ENCODE data around the gene CRIP3. TPM values are rescaled to one million over a fixed set of nuclear protein-coding genes. Genes with fewer than 3 reads are reported as not detected.

CRIP3 gene
- total and polyA plus RNA-seq, 10 of the 15 experiments (the other 5 are each of a cell fraction or from before 2014, with no cell fraction given), result 1.5 to 9.2 (median 2.2) TPM

GRCh38 chr6:43295456-43295855, 13.2 kb downstream of the CRIP3 start:
- Histone ChIP-seq H3K4me3 (no peak overlapping the region), H3K4me1 (ENCODE audit: control insufficient read depth, insufficient read depth, low read length) (no peaks in the 10 kb centered on the region), H3K9ac (ENCODE audit: control insufficient read depth, insufficient read depth, low read length) (no peak overlapping the region), H3K79me2 (ENCODE audit: control insufficient read depth, insufficient read depth, low read length) (no peaks in the 10 kb centered on the region), H2AFZ (ENCODE audit: control insufficient read depth, low read depth, low read length) (no peak overlapping the region), H3K27ac (ENCODE audit: control insufficient read depth, insufficient read depth) (no peak overlapping the region), H3K4me2 (ENCODE audit: control insufficient read depth, insufficient read depth) (no peak overlapping the region), H3K9me3 (replicated peaks; ENCODE audit: control insufficient read depth, insufficient read depth, low read length) (no peaks in the 10 kb centered on the region; the same call in 2 of the 3 replicates), H3K27me3 (replicated peaks in 1 of 2; ENCODE audit: control insufficient read depth in 2 of 2, insufficient read depth in 2 of 2, low read length in 1 of 2) (no peaks in the 10 kb centered on the region), H3K36me3 (ENCODE audit: control insufficient read depth in 2 of 2, insufficient read depth in 2 of 2, low read length in 1 of 2) (no peaks in the 10 kb centered on the region), H4K20me1 (ENCODE audit: control insufficient read depth, insufficient read depth) (no peaks in the 10 kb centered on the region)
- DNase-seq (ENCODE audit: low read depth, low spot score), result no peak
- no peak for FAIRE-seq
- BruUV-seq (replicated peaks), result no TSS peak
- in situ Hi-C loops (cut with MboI) (no loop called here), intact Hi-C loops (cut with micrococcal nuclease; ENCODE audit: unreplicated experiment) (no loop called here)
- ChIA-PET RAD21 (ENCODE audit: unreplicated experiment) (interaction anchor here (0.6 kb wide), 1 partner anchor 34 kb away, joined by 4 read pairs; no protein-coding TSS in a partner anchor), SMC1A (ENCODE audit: uncharacterized antibody, unreplicated experiment) (interaction anchor here (0.8 to 2.6 kb wide), 2 partner anchors 13 to 66 kb away, joined by 3 to 14 read pairs; partner anchors contain the start of gene CRIP3), POLR2A (interaction anchor here (0.8 kb wide), 1 partner anchor 12 kb away, joined by 3 read pairs; no protein-coding TSS in a partner anchor), CTCF (interaction anchor here (1.5 to 2.9 kb wide), 2 partner anchors 13 to 877 kb away, joined by 3 to 17 read pairs; partner anchors contain the start of gene CRIP3)
- TF ChIP-seq IKZF2 (IDR thresholded peaks at IDR 0.05), result no peak
- no peak for TF ChIP-seq CBX3 (IDR thresholded peaks at IDR 0.05; ENCODE audit: borderline replicate concordance, low read depth)
- no peak for TF ChIP-seq NBN (IDR thresholded peaks at IDR 0.05)
- TF ChIP-seq STAT3 (IDR thresholded peaks at IDR 0.05; ENCODE audit: low read depth, low read length), result no peak
- no peak for TF ChIP-seq ZNF384 (IDR thresholded peaks at IDR 0.05; ENCODE audit: borderline replicate concordance, low read depth, low read length)
- TF ChIP-seq ZNF207 (IDR thresholded peaks at IDR 0.05; ENCODE audit: borderline replicate concordance), result no peak
- TF ChIP-seq, protein P1, sequence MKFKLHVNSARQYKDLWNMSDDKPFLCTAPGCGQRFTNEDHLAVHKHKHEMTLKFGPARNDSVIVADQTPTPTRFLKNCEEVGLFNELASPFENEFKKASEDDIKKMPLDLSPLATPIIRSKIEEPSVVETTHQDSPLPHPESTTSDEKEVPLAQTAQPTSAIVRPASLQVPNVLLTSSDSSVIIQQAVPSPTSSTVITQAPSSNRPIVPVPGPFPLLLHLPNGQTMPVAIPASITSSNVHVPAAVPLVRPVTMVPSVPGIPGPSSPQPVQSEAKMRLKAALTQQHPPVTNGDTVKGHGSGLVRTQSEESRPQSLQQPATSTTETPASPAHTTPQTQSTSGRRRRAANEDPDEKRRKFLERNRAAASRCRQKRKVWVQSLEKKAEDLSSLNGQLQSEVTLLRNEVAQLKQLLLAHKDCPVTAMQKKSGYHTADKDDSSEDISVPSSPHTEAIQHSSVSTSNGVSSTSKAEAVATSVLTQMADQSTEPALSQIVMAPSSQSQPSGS (IDR thresholded peaks at IDR 0.05; ENCODE audit: low read length), result no peak
- TF ChIP-seq, protein P2, sequence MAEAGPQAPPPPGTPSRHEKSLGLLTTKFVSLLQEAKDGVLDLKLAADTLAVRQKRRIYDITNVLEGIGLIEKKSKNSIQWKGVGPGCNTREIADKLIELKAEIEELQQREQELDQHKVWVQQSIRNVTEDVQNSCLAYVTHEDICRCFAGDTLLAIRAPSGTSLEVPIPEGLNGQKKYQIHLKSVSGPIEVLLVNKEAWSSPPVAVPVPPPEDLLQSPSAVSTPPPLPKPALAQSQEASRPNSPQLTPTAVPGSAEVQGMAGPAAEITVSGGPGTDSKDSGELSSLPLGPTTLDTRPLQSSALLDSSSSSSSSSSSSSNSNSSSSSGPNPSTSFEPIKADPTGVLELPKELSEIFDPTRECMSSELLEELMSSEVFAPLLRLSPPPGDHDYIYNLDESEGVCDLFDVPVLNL (IDR thresholded peaks at IDR 0.05; ENCODE audit: low read depth, low read length), result no peak
- TF ChIP-seq ZBTB4 (CRISPR knock-in tag; IDR thresholded peaks at IDR 0.05), result no peak
- no peak for TF ChIP-seq SPI1 (IDR thresholded peaks at IDR 0.05; ENCODE audit: borderline replicate concordance, insufficient read depth, low read depth, low read length)
- TF ChIP-seq SRF (IDR thresholded peaks at IDR 0.05; ENCODE audit: low read depth in 2 of 2, low read length in 2 of 2), result no peak
- TF ChIP-seq BACH1 (IDR thresholded peaks at IDR 0.05; ENCODE audit: borderline replicate concordance), result no peak
- TF ChIP-seq ZNF592 (IDR thresholded peaks at IDR 0.05), result no peak
- TF ChIP-seq JUND (IDR thresholded peaks at IDR 0.05; ENCODE audit: low read depth, low read length), result no peak
- TF ChIP-seq BHLHE40 (IDR thresholded peaks at IDR 0.05; ENCODE audit: borderline replicate concordance in 1 of 2, low read depth in 2 of 2, low read length in 1 of 2), result no peak
- 27% methylated on average over 3 of the region's 3 CpGs for WGBS (ENCODE audit: insufficient coverage, insufficient replicate concordance, low lambda C conversion rate, missing lambda C conversion rate)
- no peak for ATAC-seq
